Thyroid gland (tissue), 4 donors: ENCODE measurements around the gene PRLHR. TPM values are rescaled to one million over a fixed set of nuclear protein-coding genes. Genes with fewer than 3 reads are reported as not detected.

Experiments used
- DNase-seq, 2 donors: peaks; one replicate each; pipeline ENCODE4 v3.0.0-alpha.2; 2019
- H3K27ac ChIP-seq, 3 donors: fragments of 200-600 bp; sonication (generic); 1 replicate in 2 of 3; 2 replicates in 1 of 3; pipeline ENCODE4 v1.5.1; 2016 to 2019; ENCODE audit warnings: mild to moderate bottlenecking in 1 of 3, moderate library complexity in 1 of 3
- H3K27me3 ChIP-seq: fragments of 200-600 bp; sonication (generic); one replicate; pipeline ENCODE4 v1.5.1; 2019
- H3K36me3 ChIP-seq, 2 donors: fragments of 200-600 bp; sonication (generic); one replicate each; pipeline ENCODE4 v1.5.1; 2016 to 2019
- H3K4me1 ChIP-seq, 2 donors: fragments of 200-600 bp; sonication (generic); one replicate each; pipeline ENCODE4 v1.5.1; 2017 to 2019
- H3K4me3 ChIP-seq, 3 donors: fragments of 200-600 bp; sonication (generic); replicated peaks in 1 of 3; 1 replicate in 2 of 3; 2 replicates in 1 of 3; pipeline ENCODE4 v1.5.1; 2016; ENCODE audit warnings: mild to moderate bottlenecking in 1 of 3
- H3K9me3 ChIP-seq: fragments of 200-600 bp; sonication (generic); one replicate; pipeline ENCODE4 v1.5.1; 2017
- POLR2A ChIP-seq, 2 donors: fragments of 450-650 bp; IDR thresholded peaks; one replicate each; pipeline ENCODE4 v1.6.1; 2017; ENCODE audit warnings: antibody characterized with exemption in 2 of 2, mild to moderate bottlenecking in 2 of 2, moderate library complexity in 1 of 2
- WGBS, 2 donors: methylation state at CpG; one replicate each; pipeline ENCODE4 v1.1.5; 2017; 5-methylcytosine and 5-hydroxymethylcytosine counted together
- intact Hi-C: fragments of 100-400 bp; cut with DNase I; formaldehyde crosslinking; loops from one replicate; pipeline ENCODE4 v1.15.1; 2023
- total RNA-seq, 4 donors: library from RNA; depleted of rRNA; stranded (reverse); fragments of >200 nt; gene quantifications; one replicate each; pipeline ENCODE4 v1.2.3, GENCODE V29; 2016
- TF ChIP-seq, protein P1 (sequence below), 6 experiments: fragments of 200-600 bp in 3 of 6; fragments of 450-650 bp in 3 of 6; sonication (generic) in 3 of 6; IDR thresholded peaks; one replicate each; pipeline ENCODE4 v1.5.1; 2016 to 2019; ENCODE audit warnings: antibody characterized with exemption in 6 of 6, mild to moderate bottlenecking in 2 of 6, inconsistent platforms in 1 of 6, moderate library complexity in 1 of 6

Gene PRLHR
- total RNA-seq, 4 donors from 2014 or later: not detected

DNA sequence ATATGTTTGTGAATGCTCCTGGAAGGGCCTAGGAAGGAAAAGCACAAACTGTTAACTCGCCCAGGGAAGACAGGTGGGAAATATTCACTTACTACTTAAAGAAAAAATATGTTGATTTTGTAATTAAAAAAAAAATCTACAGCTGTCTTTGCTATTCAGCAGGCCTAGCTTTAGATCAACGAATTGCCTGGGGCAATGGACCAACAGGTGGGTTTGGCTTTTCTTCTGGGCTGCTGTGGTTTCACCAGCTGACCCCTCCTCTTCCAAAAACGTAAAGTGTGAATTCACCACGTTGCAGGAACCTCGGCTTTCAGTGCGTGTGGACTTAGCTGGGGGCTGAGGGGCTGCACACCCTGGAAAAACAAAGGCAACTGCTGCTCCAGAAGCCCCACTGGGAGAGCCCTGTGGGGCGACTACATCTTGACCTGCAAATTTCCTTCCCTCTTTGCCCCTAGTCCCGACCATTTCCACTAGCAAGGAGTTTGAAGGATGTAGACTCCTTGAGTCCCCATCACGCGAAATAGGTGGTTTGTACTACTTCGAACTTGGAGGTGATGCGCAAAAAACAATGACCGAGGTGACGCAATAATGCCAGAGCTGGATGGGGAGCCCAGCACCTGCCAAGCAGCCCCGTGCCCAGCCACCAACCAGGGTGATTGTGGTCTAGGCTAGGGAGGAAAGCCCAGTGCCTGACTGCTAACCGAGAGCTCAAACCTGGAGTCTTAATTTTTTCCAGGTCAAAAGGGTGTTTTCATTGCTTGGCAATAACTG is 7.4 kb downstream of the PRLHR start:
- Histone ChIP-seq H3K27me3 (no peaks in the 10 kb centered on the region), H3K36me3 (no peaks in the 10 kb centered on the region), H3K4me3 (no peak overlapping the region), H3K9me3 (no peaks in the 10 kb centered on the region), H3K27ac (no peak overlapping the region), H3K4me1 (no peaks in the 10 kb centered on the region)
- WGBS, 2 donors: 68 to 70% methylated on average over 16 of the region's 16 CpGs
- intact Hi-C loops: no loop called here
- DNase-seq: no peak
- no peak for TF ChIP-seq POLR2A (IDR thresholded peaks at IDR 0.05)
- TF ChIP-seq, protein P1, sequence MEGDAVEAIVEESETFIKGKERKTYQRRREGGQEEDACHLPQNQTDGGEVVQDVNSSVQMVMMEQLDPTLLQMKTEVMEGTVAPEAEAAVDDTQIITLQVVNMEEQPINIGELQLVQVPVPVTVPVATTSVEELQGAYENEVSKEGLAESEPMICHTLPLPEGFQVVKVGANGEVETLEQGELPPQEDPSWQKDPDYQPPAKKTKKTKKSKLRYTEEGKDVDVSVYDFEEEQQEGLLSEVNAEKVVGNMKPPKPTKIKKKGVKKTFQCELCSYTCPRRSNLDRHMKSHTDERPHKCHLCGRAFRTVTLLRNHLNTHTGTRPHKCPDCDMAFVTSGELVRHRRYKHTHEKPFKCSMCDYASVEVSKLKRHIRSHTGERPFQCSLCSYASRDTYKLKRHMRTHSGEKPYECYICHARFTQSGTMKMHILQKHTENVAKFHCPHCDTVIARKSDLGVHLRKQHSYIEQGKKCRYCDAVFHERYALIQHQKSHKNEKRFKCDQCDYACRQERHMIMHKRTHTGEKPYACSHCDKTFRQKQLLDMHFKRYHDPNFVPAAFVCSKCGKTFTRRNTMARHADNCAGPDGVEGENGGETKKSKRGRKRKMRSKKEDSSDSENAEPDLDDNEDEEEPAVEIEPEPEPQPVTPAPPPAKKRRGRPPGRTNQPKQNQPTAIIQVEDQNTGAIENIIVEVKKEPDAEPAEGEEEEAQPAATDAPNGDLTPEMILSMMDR (IDR thresholded peaks at IDR 0.05): no peak

DNA sequence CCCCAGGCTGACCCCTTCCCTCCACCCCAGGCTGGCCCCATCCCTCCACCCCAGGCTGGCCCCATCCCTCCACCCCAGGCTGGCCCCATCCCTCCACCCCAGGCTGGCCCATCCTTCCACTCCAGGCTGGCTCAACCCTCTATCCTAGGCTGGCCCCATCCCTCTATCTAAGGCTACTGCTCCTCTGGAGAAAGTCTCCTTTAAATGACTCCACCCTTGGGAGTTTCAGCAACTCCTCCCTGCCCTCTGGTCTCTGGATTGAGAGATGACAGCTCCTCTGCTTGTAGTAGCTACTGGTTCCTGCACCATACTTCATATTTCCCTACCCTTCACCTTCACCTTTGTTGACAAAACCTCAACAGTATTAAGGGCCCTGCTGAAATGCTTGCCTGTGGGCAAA is 8.5 kb downstream of the PRLHR start:
- no peak overlapping the region for H3K27ac ChIP-seq
- no peaks in the 10 kb centered on the region for H3K4me1 ChIP-seq
- no peak for DNase-seq
- no peak for TF ChIP-seq POLR2A (IDR thresholded peaks at IDR 0.05)
- TF ChIP-seq, protein P1 (IDR thresholded peaks at IDR 0.05): no peak
- no peaks in the 10 kb centered on the region for H3K36me3 ChIP-seq
- no peak overlapping the region for H3K4me3 ChIP-seq
- H3K27me3 ChIP-seq: no peaks in the 10 kb centered on the region
- intact Hi-C loops: no loop called here
- H3K9me3 ChIP-seq: no peaks in the 10 kb centered on the region

GRCh38 chr10:118585794-118586193 is 9.7 kb downstream of the PRLHR start:
- WGBS, 2 donors: 67 to 79% methylated on average over 1 of the region's 1 CpG
- Histone ChIP-seq H3K27ac (no peak overlapping the region), H3K36me3 (no peaks in the 10 kb centered on the region), H3K4me1 (no peaks in the 10 kb centered on the region), H3K9me3 (no peaks in the 10 kb centered on the region), H3K4me3 (no peak overlapping the region), H3K27me3 (no peaks in the 10 kb centered on the region)
- DNase-seq: no peak
- intact Hi-C loops: no loop called here
- no peak for TF ChIP-seq POLR2A (IDR thresholded peaks at IDR 0.05)
- TF ChIP-seq, protein P1 (IDR thresholded peaks at IDR 0.05): no peak

DNA sequence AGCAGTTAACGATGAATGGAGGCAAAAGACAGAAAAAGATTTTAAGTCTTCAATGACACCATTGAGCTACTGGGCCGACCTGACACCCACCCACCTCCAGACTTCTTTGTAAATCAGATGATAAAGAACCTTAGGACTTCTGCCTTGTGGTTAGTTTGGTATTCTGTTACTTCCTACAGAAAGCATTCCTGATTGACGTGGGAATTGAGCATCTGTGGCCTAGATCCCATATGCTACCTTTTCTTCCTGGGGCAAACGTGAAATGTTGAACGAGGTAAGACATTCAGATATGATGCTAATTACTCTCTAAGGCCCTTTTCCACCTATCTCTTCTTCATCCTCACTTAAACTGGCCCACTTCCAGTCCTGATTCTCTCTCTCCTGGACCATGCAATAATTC is 10.2 kb downstream of the PRLHR start:
- H3K4me1 ChIP-seq: no peaks in the 10 kb centered on the region
- H3K27ac ChIP-seq: no peak overlapping the region
- H3K9me3 ChIP-seq: no peaks in the 10 kb centered on the region
- no peak overlapping the region for H3K4me3 ChIP-seq
- TF ChIP-seq, protein P1 (IDR thresholded peaks at IDR 0.05): no peak
- no peak for TF ChIP-seq POLR2A (IDR thresholded peaks at IDR 0.05)
- intact Hi-C loops: no loop called here
- no peak for DNase-seq
- whole genome bisulfite sequencing, 2 donors: 87% methylated on average over 5 of the region's 5 CpGs
- no peaks in the 10 kb centered on the region for H3K27me3 ChIP-seq
- H3K36me3 ChIP-seq: no peaks in the 10 kb centered on the region

GRCh38 chr10:118584181-118584954 is 11.1 kb downstream of the PRLHR start:
- H3K36me3 ChIP-seq: no peaks in the 10 kb centered on the region
- H3K27ac ChIP-seq: no peak overlapping the region
- WGBS, 2 donors: 65 to 76% methylated on average over 6 of the region's 6 CpGs
- H3K4me3 ChIP-seq: no peak overlapping the region
- DNase-seq: no peak
- H3K9me3 ChIP-seq: no peaks in the 10 kb centered on the region
- H3K4me1 ChIP-seq: no peaks in the 10 kb centered on the region
- H3K27me3 ChIP-seq: no peaks in the 10 kb centered on the region
- TF ChIP-seq, protein P1 (IDR thresholded peaks at IDR 0.05): no peak
- intact Hi-C loops: no loop called here
